Globus pallidus (tissue), 1 donor: ENCODE results near the gene LIN52.

Experiments used
- DNase-seq: peaks from one replicate; pipeline ENCODE4 v3.0.0-alpha.2; 2015; ENCODE audit warnings: low spot score

Gene LIN52

GRCh38 chr14:74084277-74085046 is at the start of gene LIN52, which contains the start of gene ALDH6A1:
Gene LIN52, plus strand, starts transcription at chr14:74084956. Its CDS starts 19 bp downstream, at chr14:74084975.
Gene ALDH6A1, minus strand, starts transcription at chr14:74084453. Its CDS starts 59 bp downstream, at chr14:74084394.
- DNase-seq = peak; percentile 100

GRCh38 chr14:74035556-74035955 is 49.2 kb upstream of the LIN52 start:
- no peak for DNase-seq

- peak; percentile 49 for DNase-seq
Measured at GRCh38 chr14:74038020-74038859, 46.5 kb upstream of the LIN52 start.

GRCh38 chr14:74042296-74042695 is 42.5 kb upstream of the LIN52 start:
- DNase-seq = no peak

- no peak for DNase-seq
Measured at GRCh38 chr14:74045522-74045921, 39.2 kb upstream of the LIN52 start.

GRCh38 chr14:74048281-74048680 is 36.5 kb upstream of the LIN52 start:
- no peak for DNase-seq

GRCh38 chr14:74049876-74050495 is 34.8 kb upstream of the LIN52 start:
- no peak for DNase-seq

- DNase-seq = no peak
Measured at GRCh38 chr14:74062809-74063150, 22.0 kb upstream of the LIN52 start.

- no peak for DNase-seq
Measured at GRCh38 chr14:74064426-74064825, 20.3 kb upstream of the LIN52 start.

GRCh38 chr14:74064883-74065282 is 19.9 kb upstream of the LIN52 start:
- no peak for DNase-seq

GRCh38 chr14:74065746-74066575 is 18.8 kb upstream of the LIN52 start:
- no peak for DNase-seq

- no peak for DNase-seq
Measured at GRCh38 chr14:74077401-74077800, 7.4 kb upstream of the LIN52 start.

GRCh38 chr14:74080820-74081460 is 3.8 kb upstream of the LIN52 start:
- no peak for DNase-seq

GRCh38 chr14:74081491-74081890 is 3.3 kb upstream of the LIN52 start:
- DNase-seq = no peak

- no peak for DNase-seq
Measured at GRCh38 chr14:74083161-74083560, 1.6 kb upstream of the LIN52 start.

GRCh38 chr14:74083784-74084276 is 926 bp upstream of the LIN52 start:
- no peak for DNase-seq

- no peak for DNase-seq
Measured at GRCh38 chr14:74085047-74085637, 386 bp downstream of the LIN52 start.

GRCh38 chr14:74085828-74086227 is 1.1 kb downstream of the LIN52 start:
- DNase-seq = peak; percentile 5

GRCh38 chr14:74089251-74090020 is 4.7 kb downstream of the LIN52 start:
- DNase-seq = no peak

GRCh38 chr14:74105381-74105780 is 20.6 kb downstream of the LIN52 start:
- DNase-seq = no peak
